SJSA1 (cell line): Measurements from ENCODE around the gene TBX21. TPM values are rescaled to one million over a fixed set of nuclear protein-coding genes. Genes with fewer than 3 reads are reported as not detected.
"Not testable (repeated sequence)": the region's sequence is repeated elsewhere in the genome, so short reads cannot be mapped to it uniquely, and the experiment has no call there.

Experiments
- DNase-seq, 2 experiments: peaks; one replicate each; pipeline ENCODE4 v3.0.0-alpha.2; 2015 to 2020; ENCODE audit warnings: low spot score in 2 of 2, low read depth in 1 of 2
- H3K27ac ChIP-seq: fragments of 250-450 bp; sonication (Bioruptor Pico); 2 replicates; pipeline ENCODE4 v1.5.1; 2020; ENCODE audit warnings: mild to moderate bottlenecking, moderate library complexity
- H3K27me3 ChIP-seq: fragments of 250-450 bp; sonication (Bioruptor Pico); replicated peaks from 2 replicates; pipeline ENCODE4 v1.5.1; 2020; ENCODE audit warnings: mild to moderate bottlenecking, moderate library complexity
- H3K36me3 ChIP-seq: fragments of 250-450 bp; sonication (Bioruptor Pico); 2 replicates; pipeline ENCODE4 v1.5.1; 2020; ENCODE audit warnings: mild to moderate bottlenecking
- H3K4me1 ChIP-seq: fragments of 250-450 bp; sonication (Bioruptor Pico); replicated peaks from 2 replicates; pipeline ENCODE4 v1.6.1; 2021; ENCODE audit warnings: mild to moderate bottlenecking
- H3K4me3 ChIP-seq: fragments of 250-450 bp; sonication (Bioruptor Pico); 2 replicates; pipeline ENCODE4 v1.5.1; 2020; ENCODE audit warnings: mild to moderate bottlenecking
- H3K9me3 ChIP-seq: fragments of 250-450 bp; sonication (Bioruptor Pico); replicated peaks from 2 replicates; pipeline ENCODE4 v1.5.1; 2020; ENCODE audit warnings: mild to moderate bottlenecking
- total RNA-seq: library from RNA; depleted of rRNA; stranded (reverse); fragments of >200 nt; shearing (Covaris generic); gene quantifications from 2 replicates; pipeline ENCODE4 v1.2.3, GENCODE V29; 2014

Gene TBX21
- total RNA-seq, 1 experiment from 2014 or later: not detected

DNA sequence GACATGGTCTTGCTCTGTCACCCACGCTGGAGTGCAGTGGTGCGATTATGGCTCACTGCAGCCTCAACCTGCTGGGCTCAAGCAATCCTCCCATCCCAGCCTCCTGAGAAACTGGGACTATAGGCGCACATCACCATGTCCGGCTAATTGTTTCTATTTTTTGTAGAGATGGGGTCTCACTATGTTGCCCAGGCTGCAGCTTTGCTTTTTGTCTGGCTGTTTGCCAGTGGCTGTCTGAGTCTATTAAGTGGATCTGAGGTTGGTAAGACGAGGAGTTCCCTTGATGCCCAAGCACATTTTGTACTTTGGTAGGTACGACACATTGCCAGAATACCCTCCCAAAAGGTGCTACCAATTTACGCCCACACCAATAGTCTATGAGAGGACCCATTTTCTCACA lies 5.1 kb downstream of the TBX21 start:
- Histone ChIP-seq H3K27me3 (peaks cover 75% of the 10 kb centered on the region), H3K4me3 (no peak overlapping the region), H3K27ac (no peak overlapping the region), H3K36me3 (no peaks in the 10 kb centered on the region), H3K9me3 (peaks cover 5% of the 10 kb centered on the region; the same call in 1 of the 2 replicates), H3K4me1 (peaks cover 8% of the 10 kb centered on the region)
- DNase-seq: peak in 1 of 2 experiments; percentile 38

DNA sequence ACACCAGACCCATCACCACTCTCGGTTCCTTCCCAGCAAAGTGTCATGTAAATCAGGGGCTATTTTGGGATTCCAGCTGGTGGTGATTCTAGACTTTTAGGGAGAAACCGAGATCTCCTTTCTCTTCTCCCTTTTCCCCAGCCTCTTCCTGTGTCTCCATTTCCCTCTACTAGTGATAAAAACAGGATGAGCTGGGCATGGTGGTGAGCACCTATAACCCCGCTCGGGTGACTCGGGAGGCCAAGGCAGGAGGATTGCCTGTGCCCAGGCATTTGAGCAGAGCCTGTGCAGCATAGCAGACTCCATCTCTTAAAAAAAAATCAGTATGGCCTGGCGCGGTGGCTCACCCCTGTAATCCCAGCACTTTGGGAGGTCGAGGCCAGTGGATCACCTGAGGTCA lies 6.1 kb downstream of the TBX21 start:
- Histone ChIP-seq H3K36me3 (no peaks in the 10 kb centered on the region), H3K4me1 (no peaks in the 10 kb centered on the region), H3K27ac (no peak overlapping the region), H3K9me3 (no peaks in the 10 kb centered on the region), H3K4me3 (no peak overlapping the region), H3K27me3 (peaks cover 74% of the 10 kb centered on the region)
- DNase-seq: peak in 1 of 2 experiments; percentile 41

DNA sequence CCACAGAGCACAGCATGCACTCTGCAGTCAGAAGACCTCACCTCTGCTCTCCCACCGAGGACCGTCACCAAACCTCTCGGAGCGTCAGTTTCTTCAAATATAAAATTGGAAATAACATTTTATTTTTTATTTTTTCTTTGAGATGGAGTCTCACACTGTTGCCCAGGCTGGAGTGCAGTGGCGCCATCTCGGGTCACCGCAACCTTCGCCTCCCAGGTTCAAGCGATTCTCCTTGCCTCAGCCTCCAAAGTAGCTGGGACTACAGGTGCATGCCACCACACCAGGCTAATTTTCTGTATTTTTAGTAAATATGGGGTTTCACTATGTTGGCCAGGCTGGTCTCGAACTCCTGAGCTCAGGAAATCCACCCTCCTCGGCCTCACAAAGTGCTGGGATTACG lies 6.9 kb downstream of the TBX21 start:
- not testable (repeated sequence) for H3K4me3 ChIP-seq, H3K4me1 ChIP-seq, H3K9me3 ChIP-seq, H3K36me3 ChIP-seq, H3K27ac ChIP-seq
- peaks cover 74% of the 10 kb centered on the region for H3K27me3 ChIP-seq
- peak in 1 of 2 experiments; percentile 36 for DNase-seq

DNA sequence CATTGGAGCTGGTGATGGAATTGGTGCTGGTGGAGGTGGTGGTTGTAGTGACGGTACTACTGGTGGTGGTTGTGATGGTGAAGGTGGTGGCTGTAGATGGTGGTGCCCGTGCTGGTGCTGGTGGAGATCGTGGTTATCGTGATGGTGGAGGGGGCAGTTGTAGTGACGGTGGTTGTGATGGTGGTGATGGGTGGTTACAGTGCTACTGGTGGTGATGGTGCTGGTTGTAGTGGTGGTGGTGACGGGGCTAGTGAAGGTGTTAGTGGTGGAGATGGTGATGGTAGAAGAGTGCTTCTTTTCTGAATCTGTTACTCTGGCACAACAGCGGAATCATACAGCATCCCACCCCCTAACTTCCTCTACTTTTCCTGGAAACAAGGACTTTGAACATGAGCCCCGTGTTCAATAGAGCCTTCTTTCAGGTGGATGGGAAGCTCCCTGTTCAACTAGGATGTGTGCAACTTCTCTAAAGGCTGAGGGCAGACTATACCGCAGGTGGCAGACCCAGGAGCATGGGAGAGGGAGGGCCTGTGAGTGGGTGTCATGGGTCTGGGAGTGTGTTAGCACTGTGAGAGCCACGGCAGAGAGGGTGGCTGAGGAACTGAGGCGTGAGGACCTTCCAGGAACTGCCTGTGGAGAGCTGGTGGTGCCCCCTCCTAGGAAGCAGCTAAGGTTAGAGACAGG lies 8.2 kb downstream of the TBX21 start:
- no peak overlapping the region for H3K27ac ChIP-seq
- no peaks in the 10 kb centered on the region for H3K36me3 ChIP-seq
- no peaks in the 10 kb centered on the region for H3K4me1 ChIP-seq
- DNase-seq: peak in 1 of 2 experiments; percentile 32
- H3K27me3 ChIP-seq: peaks cover 74% of the 10 kb centered on the region
- no peak overlapping the region for H3K4me3 ChIP-seq
- H3K9me3 ChIP-seq: no peaks in the 10 kb centered on the region

DNA sequence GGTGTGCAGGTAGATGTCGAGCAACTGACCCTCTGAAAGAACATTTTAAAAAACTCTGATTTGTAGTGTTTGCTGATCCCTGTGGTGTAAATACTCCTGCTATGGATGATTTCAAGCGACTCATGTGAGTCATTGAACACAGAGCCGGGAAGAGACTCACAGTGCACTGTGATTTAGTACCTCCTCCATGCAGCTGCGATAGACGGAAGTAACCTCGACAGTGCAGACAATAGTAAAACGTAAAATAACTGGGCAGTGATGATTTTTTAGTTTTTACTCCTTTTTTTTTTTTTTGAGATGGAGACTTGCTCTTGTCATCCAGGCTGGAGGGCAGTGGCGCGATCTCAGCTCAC lies 8.7 kb downstream of the TBX21 start:
- Histone ChIP-seq H3K4me1 (no peaks in the 10 kb centered on the region), H3K36me3 (no peaks in the 10 kb centered on the region), H3K4me3 (no peak overlapping the region), H3K27ac (no peak overlapping the region), H3K27me3 (peaks cover 75% of the 10 kb centered on the region), H3K9me3 (no peaks in the 10 kb centered on the region)
- no peak for DNase-seq

DNA sequence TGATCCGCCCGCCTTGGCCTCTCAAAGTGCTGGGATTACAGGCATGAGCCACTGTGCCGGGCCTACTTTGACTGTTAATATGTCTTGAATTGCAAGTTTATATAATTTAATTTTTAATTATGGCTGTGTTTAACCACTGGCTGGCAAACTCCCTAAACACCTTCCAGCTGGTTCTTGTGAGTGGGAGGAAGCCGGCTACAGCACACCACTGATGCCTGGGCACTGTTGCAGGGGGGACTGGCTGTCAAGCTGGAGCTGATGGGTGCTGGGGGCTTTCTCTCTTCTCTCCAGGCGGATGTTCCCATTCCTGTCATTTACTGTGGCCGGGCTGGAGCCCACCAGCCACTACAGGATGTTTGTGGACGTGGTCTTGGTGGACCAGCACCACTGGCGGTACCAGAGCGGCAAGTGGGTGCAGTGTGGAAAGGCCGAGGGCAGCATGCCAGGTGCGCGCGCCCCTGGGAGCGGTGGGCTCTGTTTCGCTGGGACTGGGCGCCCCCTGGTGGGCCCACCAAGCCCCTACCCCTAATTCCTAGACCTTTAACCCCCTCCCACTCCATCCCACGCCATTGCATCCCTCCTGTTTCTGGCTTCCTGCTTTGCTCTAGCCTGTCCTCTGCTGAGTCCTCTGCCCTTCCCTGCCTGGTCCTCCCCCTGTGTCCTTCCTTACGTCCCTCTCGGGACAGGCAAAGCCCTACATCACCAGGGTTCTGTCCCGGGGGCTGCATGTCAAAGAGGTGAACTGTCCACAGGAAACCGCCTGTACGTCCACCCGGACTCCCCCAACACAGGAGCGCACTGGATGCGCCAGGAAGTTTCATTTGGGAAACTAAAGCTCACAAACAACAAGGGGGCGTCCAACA lies 9.5 kb downstream of the TBX21 start:
- no peak overlapping the region for H3K27ac ChIP-seq
- H3K36me3 ChIP-seq: no peaks in the 10 kb centered on the region
- H3K27me3 ChIP-seq: peaks cover 72% of the 10 kb centered on the region
- H3K4me3 ChIP-seq: no peak overlapping the region
- H3K9me3 ChIP-seq: no peaks in the 10 kb centered on the region
- H3K4me1 ChIP-seq: no peaks in the 10 kb centered on the region
- peak in 1 of 2 experiments; percentile 60 for DNase-seq

DNA sequence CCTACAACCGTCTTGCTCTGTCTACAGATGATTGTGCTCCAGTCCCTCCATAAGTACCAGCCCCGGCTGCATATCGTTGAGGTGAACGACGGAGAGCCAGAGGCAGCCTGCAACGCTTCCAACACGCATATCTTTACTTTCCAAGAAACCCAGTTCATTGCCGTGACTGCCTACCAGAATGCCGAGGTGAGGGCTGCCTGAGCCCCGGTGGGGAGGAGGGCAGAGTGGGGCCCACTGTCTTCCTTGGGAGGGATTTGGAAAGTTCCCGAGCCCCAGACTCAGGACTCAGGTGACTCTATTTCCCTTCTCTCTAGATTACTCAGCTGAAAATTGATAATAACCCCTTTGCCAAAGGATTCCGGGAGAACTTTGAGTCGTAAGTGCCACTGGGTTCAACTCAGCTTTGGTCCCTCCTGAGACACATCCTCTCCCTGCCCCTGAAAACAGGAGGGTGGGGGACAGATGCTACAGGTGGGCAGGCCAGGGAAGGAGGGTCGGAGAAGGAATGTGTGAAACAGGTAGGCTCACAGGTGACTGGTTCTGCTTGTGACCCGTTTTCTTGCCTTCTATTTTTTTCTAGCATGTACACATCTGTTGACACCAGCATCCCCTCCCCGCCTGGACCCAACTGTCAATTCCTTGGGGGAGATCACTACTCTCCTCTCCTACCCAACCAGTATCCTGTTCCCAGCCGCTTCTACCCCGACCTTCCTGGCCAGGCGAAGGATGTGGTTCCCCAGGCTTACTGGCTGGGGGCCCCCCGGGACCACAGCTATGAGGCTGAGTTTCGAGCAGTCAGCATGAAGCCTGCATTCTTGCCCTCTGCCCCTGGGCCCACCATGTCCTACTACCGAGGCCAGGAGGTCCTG lies 11.4 kb downstream of the TBX21 start:
- H3K36me3 ChIP-seq: no peaks in the 10 kb centered on the region
- H3K27me3 ChIP-seq: peaks cover 76% of the 10 kb centered on the region
- no peaks in the 10 kb centered on the region for H3K4me1 ChIP-seq

DNA sequence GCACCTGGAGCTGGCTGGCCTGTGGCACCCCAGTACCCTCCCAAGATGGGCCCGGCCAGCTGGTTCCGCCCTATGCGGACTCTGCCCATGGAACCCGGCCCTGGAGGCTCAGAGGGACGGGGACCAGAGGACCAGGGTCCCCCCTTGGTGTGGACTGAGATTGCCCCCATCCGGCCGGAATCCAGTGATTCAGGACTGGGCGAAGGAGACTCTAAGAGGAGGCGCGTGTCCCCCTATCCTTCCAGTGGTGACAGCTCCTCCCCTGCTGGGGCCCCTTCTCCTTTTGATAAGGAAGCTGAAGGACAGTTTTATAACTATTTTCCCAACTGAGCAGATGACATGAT lies 12.0 kb downstream of the TBX21 start:
- Histone ChIP-seq H3K9me3 (no peaks in the 10 kb centered on the region), H3K36me3 (no peaks in the 10 kb centered on the region), H3K4me3 (no peak overlapping the region), H3K27me3 (peaks cover 79% of the 10 kb centered on the region), H3K27ac (no peak overlapping the region), H3K4me1 (no peaks in the 10 kb centered on the region)
- DNase-seq: peak in 1 of 2 experiments; percentile 46

More for the DNA sequence above, 11.4 kb downstream of the TBX21 start:
- peak in 1 of 2 experiments; percentile 40 for DNase-seq
- H3K9me3 ChIP-seq: no peaks in the 10 kb centered on the region
- H3K4me3 ChIP-seq: no peak overlapping the region
- H3K27ac ChIP-seq: no peak overlapping the region

DNA sequence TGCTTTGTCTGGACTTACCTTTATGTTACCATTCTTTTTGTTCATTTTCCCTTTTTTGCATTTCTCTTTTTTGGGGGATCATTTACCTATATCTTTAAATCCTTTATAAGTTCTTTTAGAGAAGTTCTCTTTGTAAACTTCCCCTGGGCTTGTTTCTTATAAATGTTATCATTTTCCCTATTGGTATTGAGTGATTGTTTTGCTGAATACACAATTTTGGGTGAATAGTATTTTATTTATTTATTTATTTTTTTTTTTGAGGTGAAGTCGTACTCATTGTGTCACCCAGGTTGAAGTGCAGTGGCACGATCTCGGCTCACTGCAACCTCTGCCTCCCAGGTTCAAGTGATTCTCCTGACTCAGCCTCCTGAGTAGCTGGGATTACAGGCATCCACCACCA lies 18.4 kb downstream of the TBX21 start:
- H3K27ac ChIP-seq: no peak overlapping the region
- H3K4me3 ChIP-seq: no peak overlapping the region
- H3K27me3 ChIP-seq: peaks cover 49% of the 10 kb centered on the region

DNA sequence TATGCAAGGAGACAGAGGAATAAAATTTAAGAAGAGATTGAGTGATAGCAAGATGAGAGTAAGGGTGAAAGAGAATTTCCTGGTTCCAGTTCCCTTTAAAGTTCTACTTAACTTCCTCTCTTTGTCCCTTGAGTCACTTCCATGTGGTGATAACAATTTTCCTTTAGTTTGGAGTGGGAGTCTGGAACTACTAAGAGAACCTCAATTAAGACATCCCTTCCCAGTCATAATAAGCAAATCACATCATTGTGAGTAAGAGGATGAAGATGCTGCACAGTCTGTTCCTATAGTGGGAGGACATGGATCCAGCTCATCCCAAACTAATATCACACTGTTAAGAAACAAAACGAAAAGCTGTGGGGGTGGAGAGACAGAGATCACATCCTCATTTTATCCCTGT lies 24.4 kb downstream of the TBX21 start:
- Histone ChIP-seq H3K27ac (no peak overlapping the region), H3K36me3 (no peaks in the 10 kb centered on the region), H3K9me3 (peaks cover 20% of the 10 kb centered on the region), H3K27me3 (peaks cover 24% of the 10 kb centered on the region), H3K4me3 (no peak overlapping the region), H3K4me1 (no peaks in the 10 kb centered on the region)
- no peak for DNase-seq

More for the DNA sequence above, 18.4 kb downstream of the TBX21 start:
- DNase-seq: no peak
- no peaks in the 10 kb centered on the region for H3K4me1 ChIP-seq
- H3K9me3 ChIP-seq: peaks cover 10% of the 10 kb centered on the region
- no peaks in the 10 kb centered on the region for H3K36me3 ChIP-seq

DNA sequence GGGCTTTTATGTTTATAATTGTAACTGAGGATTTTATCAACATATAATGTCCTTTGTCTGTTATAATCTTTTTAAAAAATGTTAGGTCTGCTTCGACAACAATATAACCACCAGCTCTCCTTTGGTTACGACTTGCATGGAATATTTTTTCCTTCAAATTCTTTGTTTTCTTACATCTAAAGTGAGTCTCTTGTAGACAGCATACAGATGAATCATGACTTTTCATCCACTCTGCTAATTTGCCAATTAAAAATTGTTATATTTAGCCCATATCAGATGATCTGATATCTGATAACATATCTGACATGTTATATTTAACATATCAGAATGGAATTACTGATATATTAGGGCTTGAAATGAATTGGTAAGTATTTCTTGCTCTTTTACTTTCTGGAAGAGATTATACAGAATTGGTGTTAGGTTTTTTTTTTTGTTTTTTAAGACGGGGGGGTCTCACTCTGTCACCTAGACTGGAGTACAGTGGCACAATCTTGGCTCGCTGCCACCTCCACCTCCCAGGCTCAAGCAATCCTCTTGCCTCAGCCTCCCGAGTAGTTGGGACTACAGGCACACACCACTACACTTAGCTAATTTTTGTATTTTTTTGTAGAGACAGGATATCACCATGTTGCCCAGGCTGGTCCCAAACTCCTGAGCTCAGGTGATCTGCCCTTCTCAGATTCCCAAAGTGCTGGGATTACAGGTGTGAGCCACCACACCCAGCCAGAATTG lies 27.5 kb downstream of the TBX21 start:
- no peak for DNase-seq
- Histone ChIP-seq H3K4me3 (no peak overlapping the region), H3K27me3 (peaks cover 10% of the 10 kb centered on the region), H3K4me1 (no peaks in the 10 kb centered on the region), H3K36me3 (no peaks in the 10 kb centered on the region), H3K27ac (no peak overlapping the region), H3K9me3 (peaks cover 26% of the 10 kb centered on the region)

DNA sequence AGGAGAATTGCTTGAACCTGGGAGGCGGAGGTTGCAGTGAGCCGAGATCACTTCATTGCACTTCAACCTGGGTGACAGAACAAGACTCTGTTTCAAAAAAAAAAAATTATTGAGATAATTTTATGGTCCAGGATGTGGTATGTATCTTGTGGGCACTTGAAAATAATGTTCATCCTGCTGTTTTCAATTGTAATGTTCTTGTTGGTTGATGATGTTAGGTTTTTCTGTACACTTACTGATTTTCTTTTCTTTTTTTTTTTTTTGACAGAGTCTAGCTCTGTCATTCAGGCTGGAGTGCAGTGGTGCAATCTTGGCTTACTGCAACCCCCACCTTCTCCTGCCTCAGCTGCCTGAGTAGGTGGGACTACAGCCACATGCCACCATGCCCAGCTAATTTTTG lies 29.7 kb downstream of the TBX21 start:
- no peak overlapping the region for H3K4me3 ChIP-seq
- H3K4me1 ChIP-seq: no peaks in the 10 kb centered on the region
- peaks cover 5% of the 10 kb centered on the region; the same call in 1 of the 2 replicates for H3K27me3 ChIP-seq
- H3K27ac ChIP-seq: no peak overlapping the region
- DNase-seq: no peak
- H3K9me3 ChIP-seq: peaks cover 19% of the 10 kb centered on the region; the same call in 1 of the 2 replicates
- no peaks in the 10 kb centered on the region for H3K36me3 ChIP-seq

DNA sequence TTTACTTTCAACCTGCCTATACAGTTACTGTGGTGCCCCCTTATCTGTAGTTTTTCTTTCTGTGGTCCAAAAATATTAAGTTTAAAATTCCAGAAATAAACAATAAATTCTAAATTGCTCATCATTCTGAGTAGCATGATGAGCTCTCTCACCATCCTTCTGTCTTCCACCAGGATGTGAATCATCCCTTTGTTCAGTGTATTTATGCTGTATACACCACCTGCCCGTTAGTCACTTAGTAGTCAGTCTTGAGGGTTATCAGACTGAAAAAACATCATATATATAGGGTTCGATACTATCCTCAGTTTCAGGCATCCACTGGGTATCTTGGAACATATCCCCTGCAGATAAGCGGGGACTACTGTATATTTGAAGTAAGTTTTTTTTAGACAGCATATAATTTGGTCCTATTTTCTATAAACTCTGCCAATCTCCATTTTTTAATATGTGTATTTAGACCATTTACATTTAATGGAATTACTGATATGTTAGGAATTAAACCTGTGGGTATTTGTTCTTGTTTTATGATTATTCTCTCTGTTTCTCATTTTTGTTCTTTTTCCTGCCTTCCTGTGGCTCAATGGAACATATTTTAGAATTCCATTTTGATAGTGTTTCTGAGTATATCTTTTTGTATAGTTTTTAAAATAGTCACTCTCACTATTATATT lies 31.0 kb downstream of the TBX21 start:
- H3K27ac ChIP-seq: no peak overlapping the region
- H3K36me3 ChIP-seq: no peaks in the 10 kb centered on the region
- H3K4me3 ChIP-seq: no peak overlapping the region
- H3K27me3 ChIP-seq: peaks cover 3% of the 10 kb centered on the region; the same call in 1 of the 2 replicates
- H3K4me1 ChIP-seq: no peaks in the 10 kb centered on the region
- peaks cover 23% of the 10 kb centered on the region for H3K9me3 ChIP-seq
- DNase-seq: no peak
